ENCODE results near the gene SNRPE.

The SNRPE gene

GRCh38 chr1:203901581-203901980, 40.2 kb downstream of the SNRPE start:
- Histone ChIP-seq H3K36me3 (replicated peaks; ENCODE audit: low read depth, low read length) (no peaks in the 10 kb centered on the region), H3K27me3 (ENCODE audit: low read depth, low read length) (no peaks in the 10 kb centered on the region), H3K9ac (ENCODE audit: low read length) (no peak overlapping the region), H3K27ac (ENCODE audit: low read length) (no peak overlapping the region), H3K4me3 (ENCODE audit: low read length) (no peak overlapping the region), H3K4me1 (ENCODE audit: low read length) (no peaks in the 10 kb centered on the region), H3K9me3 (ENCODE audit: insufficient read depth, low read length) (no peaks in the 10 kb centered on the region), H3K79me2 (ENCODE audit: low read length) (no peaks in the 10 kb centered on the region), H2AFZ (ENCODE audit: low read depth, low read length) (no peak overlapping the region), H3K4me2 (ENCODE audit: low read length) (no peak overlapping the region), H4K20me1 (ENCODE audit: insufficient read depth, low read length) (no peaks in the 10 kb centered on the region)
- TF ChIP-seq CTCF (IDR thresholded peaks at IDR 0.05; ENCODE audit: low read depth, low read length), result no peak
- TF ChIP-seq EZH2phosphoT487 (IDR thresholded peaks at IDR 0.05; ENCODE audit: low read depth), result no peak

- Histone ChIP-seq H3K79me2 (ENCODE audit: low read length) (no peaks in the 10 kb centered on the region), H3K4me3 (ENCODE audit: low read length) (no peak overlapping the region), H4K20me1 (ENCODE audit: insufficient read depth, low read length) (no peaks in the 10 kb centered on the region), H3K4me1 (ENCODE audit: low read length) (no peaks in the 10 kb centered on the region), H3K9me3 (ENCODE audit: insufficient read depth, low read length) (no peaks in the 10 kb centered on the region), H3K9ac (ENCODE audit: low read length) (no peak overlapping the region), H2AFZ (ENCODE audit: low read depth, low read length) (no peak overlapping the region), H3K27ac (ENCODE audit: low read length) (no peak overlapping the region), H3K36me3 (replicated peaks; ENCODE audit: low read depth, low read length) (no peaks in the 10 kb centered on the region), H3K27me3 (ENCODE audit: low read depth, low read length) (no peaks in the 10 kb centered on the region), H3K4me2 (ENCODE audit: low read length) (no peak overlapping the region)
- no peak for TF ChIP-seq EZH2phosphoT487 (IDR thresholded peaks at IDR 0.05; ENCODE audit: low read depth)
- TF ChIP-seq CTCF (IDR thresholded peaks at IDR 0.05; ENCODE audit: low read depth, low read length), result no peak
Observed at GRCh38 chr1:203905275-203905674, 43.9 kb downstream of the SNRPE start.

- Histone ChIP-seq H3K9ac (ENCODE audit: low read length) (no peak overlapping the region), H2AFZ (ENCODE audit: low read depth, low read length) (no peak overlapping the region), H3K4me1 (ENCODE audit: low read length) (no peaks in the 10 kb centered on the region), H3K9me3 (ENCODE audit: insufficient read depth, low read length) (no peaks in the 10 kb centered on the region), H3K27ac (ENCODE audit: low read length) (no peak overlapping the region), H3K27me3 (ENCODE audit: low read depth, low read length) (no peaks in the 10 kb centered on the region), H3K36me3 (replicated peaks; ENCODE audit: low read depth, low read length) (no peaks in the 10 kb centered on the region), H3K4me3 (ENCODE audit: low read length) (no peak overlapping the region), H3K4me2 (ENCODE audit: low read length) (no peak overlapping the region), H4K20me1 (ENCODE audit: insufficient read depth, low read length) (no peaks in the 10 kb centered on the region), H3K79me2 (ENCODE audit: low read length) (no peaks in the 10 kb centered on the region)
- TF ChIP-seq CTCF (IDR thresholded peaks at IDR 0.05; ENCODE audit: low read depth, low read length), result no peak
- TF ChIP-seq EZH2phosphoT487 (IDR thresholded peaks at IDR 0.05; ENCODE audit: low read depth), result no peak
Observed at GRCh38 chr1:203906932-203907331, 45.5 kb downstream of the SNRPE start.

GRCh38 chr1:203907901-203908300, 46.5 kb downstream of the SNRPE start:
- H3K79me2 ChIP-seq (ENCODE audit: low read length), result no peaks in the 10 kb centered on the region
- H3K36me3 ChIP-seq (replicated peaks; ENCODE audit: low read depth, low read length), result no peaks in the 10 kb centered on the region
- no peak overlapping the region for H3K4me3 ChIP-seq (ENCODE audit: low read length)
- H3K4me2 ChIP-seq (ENCODE audit: low read length), result no peak overlapping the region
- TF ChIP-seq CTCF (IDR thresholded peaks at IDR 0.05; ENCODE audit: low read depth, low read length) (no peak), EZH2phosphoT487 (IDR thresholded peaks at IDR 0.05; ENCODE audit: low read depth) (no peak)
- no peaks in the 10 kb centered on the region for H4K20me1 ChIP-seq (ENCODE audit: insufficient read depth, low read length)
- no peaks in the 10 kb centered on the region for H3K27me3 ChIP-seq (ENCODE audit: low read depth, low read length)
- H2AFZ ChIP-seq (ENCODE audit: low read depth, low read length), result no peak overlapping the region
- H3K9me3 ChIP-seq (ENCODE audit: insufficient read depth, low read length), result no peaks in the 10 kb centered on the region
- no peaks in the 10 kb centered on the region for H3K4me1 ChIP-seq (ENCODE audit: low read length)
- H3K27ac ChIP-seq (ENCODE audit: low read length), result no peak overlapping the region
- H3K9ac ChIP-seq (ENCODE audit: low read length), result no peak overlapping the region

Data from OCI-LY3 (cell line).